H1 (cell line): ENCODE results near the gene FGF6. TPM values are rescaled to one million over a fixed set of nuclear protein-coding genes. Genes with fewer than 3 reads are reported as not detected.

Source experiments
- ASH2L ChIP-seq: fragments of 200-600, 300-600 bp; sonication (generic); IDR thresholded peaks from one replicate; pipeline ENCODE4 v1.7.1; 2017; ENCODE audit warnings: low read length
- CBX8 ChIP-seq: fragments of 300-800, 300-1000 bp; sonication (generic); IDR thresholded peaks from 2 replicates; pipeline ENCODE4 v1.7.1; 2016; ENCODE audit warnings: low read depth, low read length, borderline replicate concordance
- CHD7 ChIP-seq: fragments of 300-600 bp; sonication (generic); IDR thresholded peaks from 2 replicates; pipeline ENCODE4 v1.7.1; 2012; ENCODE audit warnings: low read length, moderate library complexity, mild to moderate bottlenecking, inconsistent platforms; ENCODE audit not compliant: insufficient replicate concordance
- JUN ChIP-seq: IDR thresholded peaks from 2 replicates; pipeline ENCODE4 v1.6.1; 2011; ENCODE audit warnings: low read depth, mild to moderate bottlenecking, improper control_type of control experiment, low read length
- KDM1A ChIP-seq: fragments of 200-600, 300-600 bp; sonication (generic); IDR thresholded peaks from 2 replicates; pipeline ENCODE4 v1.7.1; 2016; ENCODE audit warnings: mild to moderate bottlenecking, low read length, borderline replicate concordance
- TEAD4 ChIP-seq: IDR thresholded peaks from 2 replicates; pipeline ENCODE4 v1.6.1; 2012; ENCODE audit warnings: low read depth, low read length, inconsistent platforms, mixed read lengths
- polyA plus RNA-seq, 7 experiments: library from polyadenylated mRNA; depleted of rRNA in 3 of 7; stranded (reverse) in 5 of 7; unstranded in 2 of 7; fragments of >200 nt in 5 of 7; fragments of 200-250 nt in 2 of 7; gene quantifications; 1 replicate in 5 of 7; 2 replicates in 1 of 7; 4 replicates in 1 of 7; pipeline versions ENCODE4 v1.2.1 to v1.2.3, GENCODE V29; 2011 to 2013; ENCODE audit warnings: missing spikeins in 2 of 7, mixed read lengths in 2 of 7
- total RNA-seq: library from RNA; stranded (reverse); fragmentation: NEBNext Ultra II Directional; extraction: Animal tissue kit (Norgen Biotek cat#: 25700); gene quantifications from 2 replicates; pipeline ENCODE4 v1.2.1, GENCODE V29; 2021

The FGF6 gene
- total and polyA plus RNA-seq, 2 of the 8 experiments (the other 6 are each of a cell fraction or from before 2014, with no cell fraction given), result not detected

- TF ChIP-seq CHD7 (no peak), CBX8 (no peak), TEAD4 (no peak), ASH2L (no peak), KDM1A (no peak), JUN (no peak)
These were observed 10.1 kb downstream of the FGF6 start (continued) for GRCh38 chr12:4435537-4435936.
